22Rv1 (cell line): Measurements from ENCODE around the gene NCK2.

Experiments used
- H3K27ac ChIP-seq: fragments of 450-650 bp; 2 replicates; pipeline ENCODE4 v1.5.1; 2017
- ZFX ChIP-seq: fragments of 450-650 bp; IDR thresholded peaks from 2 replicates; pipeline ENCODE4 v1.6.1; 2017; ENCODE audit warnings: antibody characterized with exemption, borderline replicate concordance
- TF ChIP-seq, protein P1 (sequence below): fragments of 450-650 bp; IDR thresholded peaks from 2 replicates; pipeline ENCODE4 v1.5.1; 2017; ENCODE audit warnings: mild to moderate bottlenecking

NCK2 gene

DNA sequence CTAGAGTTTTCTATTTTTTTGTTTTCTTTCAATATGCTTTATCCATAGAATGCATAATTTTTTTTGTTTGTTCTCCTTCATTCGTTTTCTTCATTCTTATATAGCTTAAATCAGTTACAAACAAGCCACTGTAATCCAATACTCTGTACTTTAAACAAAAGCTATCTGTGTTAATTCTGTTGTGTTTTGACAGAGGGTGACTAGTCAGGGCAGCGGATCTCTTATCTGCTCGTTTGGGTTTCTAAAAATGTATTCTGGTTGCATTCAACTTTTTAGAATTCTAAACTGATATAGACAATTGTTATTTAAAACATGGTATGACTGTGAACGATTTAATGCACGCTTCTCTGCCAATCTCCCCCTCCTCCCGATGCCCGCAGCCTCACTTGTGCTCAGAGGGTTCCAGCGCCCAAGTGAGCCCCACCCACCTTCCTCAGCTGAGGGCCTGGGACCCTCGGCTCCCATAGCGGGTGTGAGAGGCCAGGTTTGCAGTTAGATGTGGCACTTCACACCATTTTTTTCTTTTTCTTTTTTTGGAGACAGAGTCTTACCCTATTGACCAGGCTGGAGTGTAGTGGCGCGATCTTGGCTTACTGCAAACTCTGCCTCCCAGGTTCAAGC, 44.1 kb downstream of the NCK2 start:
- H3K27ac ChIP-seq: no peak overlapping the region
- TF ChIP-seq ZFX: no peak
- TF ChIP-seq, protein P1, sequence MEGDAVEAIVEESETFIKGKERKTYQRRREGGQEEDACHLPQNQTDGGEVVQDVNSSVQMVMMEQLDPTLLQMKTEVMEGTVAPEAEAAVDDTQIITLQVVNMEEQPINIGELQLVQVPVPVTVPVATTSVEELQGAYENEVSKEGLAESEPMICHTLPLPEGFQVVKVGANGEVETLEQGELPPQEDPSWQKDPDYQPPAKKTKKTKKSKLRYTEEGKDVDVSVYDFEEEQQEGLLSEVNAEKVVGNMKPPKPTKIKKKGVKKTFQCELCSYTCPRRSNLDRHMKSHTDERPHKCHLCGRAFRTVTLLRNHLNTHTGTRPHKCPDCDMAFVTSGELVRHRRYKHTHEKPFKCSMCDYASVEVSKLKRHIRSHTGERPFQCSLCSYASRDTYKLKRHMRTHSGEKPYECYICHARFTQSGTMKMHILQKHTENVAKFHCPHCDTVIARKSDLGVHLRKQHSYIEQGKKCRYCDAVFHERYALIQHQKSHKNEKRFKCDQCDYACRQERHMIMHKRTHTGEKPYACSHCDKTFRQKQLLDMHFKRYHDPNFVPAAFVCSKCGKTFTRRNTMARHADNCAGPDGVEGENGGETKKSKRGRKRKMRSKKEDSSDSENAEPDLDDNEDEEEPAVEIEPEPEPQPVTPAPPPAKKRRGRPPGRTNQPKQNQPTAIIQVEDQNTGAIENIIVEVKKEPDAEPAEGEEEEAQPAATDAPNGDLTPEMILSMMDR: no peak

GRCh38 chr2:105789745-105790460, 45.2 kb downstream of the NCK2 start:
- TF ChIP-seq, protein P1: no peak
- TF ChIP-seq ZFX: no peak

GRCh38 chr2:105790461-105791149, 45.9 kb downstream of the NCK2 start:
- no peak overlapping the region for H3K27ac ChIP-seq
- TF ChIP-seq, protein P1: no peak
- no peak for TF ChIP-seq ZFX

More at GRCh38 chr2:105789745-105790460, 45.2 kb downstream of the NCK2 start:
- H3K27ac ChIP-seq: no peak overlapping the region

DNA sequence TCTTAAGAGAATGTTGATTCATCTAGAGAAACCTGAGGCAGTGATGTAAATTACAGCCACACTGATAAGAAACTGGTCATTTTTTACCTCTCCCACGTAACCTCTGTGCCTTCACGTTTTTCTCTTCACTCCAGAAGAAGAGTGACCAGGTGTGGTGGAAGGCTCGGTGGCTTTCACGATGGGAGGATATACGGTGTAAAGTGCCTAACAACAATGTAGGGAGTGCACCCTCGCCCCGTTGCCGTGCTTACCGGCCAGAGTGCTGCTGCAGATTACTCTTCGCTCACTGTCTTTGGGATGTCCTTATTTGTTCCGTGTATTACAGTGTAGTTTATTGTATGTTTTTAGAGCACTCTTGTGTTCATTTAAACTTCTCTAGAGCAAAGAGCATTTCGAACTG, 46.5 kb downstream of the NCK2 start:
- no peak for TF ChIP-seq ZFX
- TF ChIP-seq, protein P1: no peak

GRCh38 chr2:105792561-105792960, 47.8 kb downstream of the NCK2 start:
- H3K27ac ChIP-seq: no peak overlapping the region
- TF ChIP-seq, protein P1: no peak
- TF ChIP-seq ZFX: no peak

More for the DNA sequence above, 46.5 kb downstream of the NCK2 start:
- H3K27ac ChIP-seq: no peak overlapping the region

- H3K27ac ChIP-seq: no peak overlapping the region
- TF ChIP-seq, protein P1: no peak
- TF ChIP-seq ZFX: no peak
Observed at GRCh38 chr2:105793196-105793975, 48.7 kb downstream of the NCK2 start.
